ENCODE results near the gene FAM13A.
"Not testable (repeated sequence)": the region's sequence is repeated elsewhere in the genome, so short reads cannot be mapped to it uniquely, and the experiment has no call there.

Gene FAM13A

DNA sequence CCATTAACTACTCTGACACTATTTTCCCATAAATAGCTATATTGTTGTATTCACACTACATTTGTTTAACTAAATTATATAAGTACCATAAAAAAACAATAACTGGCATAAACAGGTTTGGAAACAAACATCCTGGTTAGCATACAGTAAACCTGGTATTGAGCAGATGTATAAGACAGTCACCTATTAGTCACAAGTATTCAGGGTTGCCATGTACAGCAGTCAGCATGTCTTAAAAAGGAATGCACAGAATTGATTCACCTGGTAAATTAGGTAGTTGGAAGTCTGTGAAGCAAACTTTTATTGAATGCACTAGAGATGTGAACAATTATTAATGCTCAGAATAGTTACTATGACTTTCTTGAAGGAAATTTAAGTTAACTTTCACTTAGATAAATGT, 137.9 kb downstream of the FAM13A start:
- no peaks in the 10 kb centered on the region for H3K27me3 ChIP-seq (ENCODE audit: low read depth, low read length)
- no peak overlapping the region for H3K4me3 ChIP-seq (ENCODE audit: low read depth in 1 of 2, low read length in 2 of 2)
- no peaks in the 10 kb centered on the region for H3K9me3 ChIP-seq (ENCODE audit: control insufficient read depth in 1 of 2, low read length in 2 of 2)
- no peaks in the 10 kb centered on the region for H3K4me1 ChIP-seq (ENCODE audit: control insufficient read depth in 1 of 2, insufficient read depth in 2 of 2, low read length in 2 of 2)
- H3K36me3 ChIP-seq (ENCODE audit: control insufficient read depth in 1 of 2, insufficient read depth in 2 of 2, low read length in 2 of 2) = no peaks in the 10 kb centered on the region
- no peak overlapping the region for H3K27ac ChIP-seq (ENCODE audit: low read length)

DNA sequence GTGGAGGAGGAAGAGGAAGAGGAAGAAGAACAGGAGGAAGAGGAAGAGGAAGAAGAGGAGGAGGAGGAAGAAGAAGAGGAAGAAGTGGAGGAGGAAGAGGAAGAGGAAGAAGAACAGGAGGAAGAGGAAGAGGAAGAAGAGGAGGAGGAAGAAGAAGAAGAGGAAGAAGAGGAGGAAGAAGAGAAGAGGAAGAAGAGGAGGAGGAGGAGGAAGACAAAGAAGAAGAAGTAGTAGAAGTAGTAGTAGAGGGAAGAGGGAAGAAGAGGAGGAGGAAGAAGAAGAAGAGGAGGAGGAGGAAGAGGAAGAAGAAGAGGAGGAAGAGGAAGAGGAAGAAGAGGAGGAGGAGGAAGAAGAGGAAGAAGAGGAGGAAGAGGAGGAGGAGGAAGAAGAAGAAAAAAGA, 143.8 kb downstream of the FAM13A start:
- not testable (repeated sequence) for H3K9me3 ChIP-seq (ENCODE audit: control insufficient read depth in 1 of 2, low read length in 2 of 2); H3K4me3 ChIP-seq (ENCODE audit: low read depth in 1 of 2, low read length in 2 of 2); H3K36me3 ChIP-seq (ENCODE audit: control insufficient read depth in 1 of 2, insufficient read depth in 2 of 2, low read length in 2 of 2); H3K27ac ChIP-seq (ENCODE audit: low read length); H3K27me3 ChIP-seq (ENCODE audit: low read depth, low read length); H3K4me1 ChIP-seq (ENCODE audit: control insufficient read depth in 1 of 2, insufficient read depth in 2 of 2, low read length in 2 of 2)

DNA sequence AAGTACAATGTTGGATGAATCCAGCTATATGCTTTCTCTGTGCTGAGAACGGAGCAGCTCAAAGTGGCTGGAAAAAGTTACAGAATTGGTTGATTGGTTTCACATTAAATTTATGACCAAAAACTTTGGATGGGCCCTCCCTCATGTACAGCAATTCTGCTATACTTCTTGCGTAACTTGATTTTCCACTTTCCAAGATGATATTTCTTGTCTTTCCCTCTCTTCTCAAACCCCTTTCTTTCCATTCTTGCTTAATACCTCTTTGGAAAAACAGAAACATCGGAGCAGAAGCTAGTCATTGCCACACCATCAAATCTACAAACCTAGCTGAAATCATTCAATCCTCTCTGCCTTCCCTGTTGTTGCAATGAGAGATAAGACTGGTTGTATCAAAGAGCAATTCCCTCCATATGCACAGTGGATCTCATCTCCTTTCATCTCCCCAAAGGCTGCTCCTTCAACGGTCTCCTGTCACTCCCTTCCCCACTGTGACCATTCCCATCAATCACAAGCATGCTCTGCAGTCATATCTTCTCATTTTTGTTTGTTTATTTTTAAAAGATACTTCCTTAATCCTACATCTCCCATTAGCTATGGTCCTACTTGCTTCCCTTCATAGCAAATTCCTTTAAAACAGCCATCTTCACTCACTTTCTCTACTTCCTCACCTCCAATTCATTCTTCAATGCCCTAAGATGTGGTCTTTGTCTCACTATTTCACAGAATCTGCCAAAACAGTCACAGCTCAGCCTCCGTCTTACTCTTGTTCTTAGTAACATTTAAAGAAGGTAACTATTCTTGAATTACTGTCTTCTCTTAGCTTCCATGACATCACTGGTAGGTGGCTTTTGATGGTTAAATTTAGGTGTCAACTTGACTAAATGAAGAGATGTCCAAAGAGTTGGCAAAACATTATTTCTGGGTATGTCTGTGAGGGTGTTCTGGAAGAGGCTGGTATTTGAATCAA, 145.5 kb downstream of the FAM13A start:
- Histone ChIP-seq H3K4me3 (ENCODE audit: low read depth in 1 of 2, low read length in 2 of 2) (no peak overlapping the region), H3K27ac (ENCODE audit: low read length) (no peak overlapping the region), H3K27me3 (ENCODE audit: low read depth, low read length) (no peaks in the 10 kb centered on the region), H3K36me3 (ENCODE audit: control insufficient read depth in 1 of 2, insufficient read depth in 2 of 2, low read length in 2 of 2) (no peaks in the 10 kb centered on the region), H3K4me1 (ENCODE audit: control insufficient read depth in 1 of 2, insufficient read depth in 2 of 2, low read length in 2 of 2) (peaks cover 4 to 10% of the 10 kb centered on the region in 2 donors), H3K9me3 (ENCODE audit: control insufficient read depth in 1 of 2, low read length in 2 of 2) (no peaks in the 10 kb centered on the region)

DNA sequence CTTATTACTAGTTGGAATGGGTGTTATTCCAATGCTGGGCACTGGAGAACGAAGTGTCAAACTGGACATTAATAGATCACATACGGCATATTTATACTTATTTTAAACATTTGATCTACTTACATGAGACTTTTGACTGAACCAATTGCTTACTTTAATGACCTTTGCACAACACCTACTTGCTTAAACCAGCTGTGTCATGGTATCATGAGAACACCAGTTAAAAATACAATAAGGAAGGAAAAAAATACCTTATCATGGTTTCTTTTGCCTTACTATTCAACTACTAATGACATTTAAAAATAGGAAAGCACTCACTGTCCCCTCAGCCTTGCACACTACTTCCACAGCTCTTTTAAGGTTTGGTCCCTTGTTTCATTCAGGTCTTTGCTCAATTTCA, 146.9 kb downstream of the FAM13A start:
- peaks cover 4 to 10% of the 10 kb centered on the region in 2 donors for H3K4me1 ChIP-seq (ENCODE audit: control insufficient read depth in 1 of 2, insufficient read depth in 2 of 2, low read length in 2 of 2)
- H3K9me3 ChIP-seq (ENCODE audit: control insufficient read depth in 1 of 2, low read length in 2 of 2) = no peaks in the 10 kb centered on the region
- no peaks in the 10 kb centered on the region for H3K36me3 ChIP-seq (ENCODE audit: control insufficient read depth in 1 of 2, insufficient read depth in 2 of 2, low read length in 2 of 2)
- no peak overlapping the region for H3K27ac ChIP-seq (ENCODE audit: low read length)
- no peak overlapping the region for H3K4me3 ChIP-seq (ENCODE audit: low read depth in 1 of 2, low read length in 2 of 2)
- H3K27me3 ChIP-seq (ENCODE audit: low read depth, low read length) = no peaks in the 10 kb centered on the region

DNA sequence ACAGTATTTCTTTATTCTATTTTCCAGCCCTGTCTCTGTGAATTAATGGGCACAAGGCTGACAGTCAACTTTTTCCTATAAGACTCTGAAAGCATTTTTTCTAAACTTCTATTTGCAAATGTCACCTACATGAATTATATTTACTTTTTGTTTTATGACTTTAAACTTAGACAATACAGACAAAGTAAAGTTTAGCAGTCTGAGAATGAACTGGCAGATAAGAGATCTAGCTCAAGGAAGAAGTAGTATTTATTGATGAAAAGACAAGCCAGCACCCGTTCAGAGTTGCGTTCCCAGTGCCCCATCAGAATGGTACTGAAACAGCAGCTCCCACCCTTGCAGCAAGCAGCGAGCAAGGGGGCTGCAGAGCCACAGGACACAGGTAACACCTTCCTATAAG, 148.5 kb downstream of the FAM13A start:
- Histone ChIP-seq H3K4me3 (ENCODE audit: low read depth in 1 of 2, low read length in 2 of 2) (no peak overlapping the region), H3K9me3 (ENCODE audit: control insufficient read depth in 1 of 2, low read length in 2 of 2) (peaks cover 0 to 2% of the 10 kb centered on the region in 2 donors), H3K36me3 (ENCODE audit: control insufficient read depth in 1 of 2, insufficient read depth in 2 of 2, low read length in 2 of 2) (peaks cover 0 to 8% of the 10 kb centered on the region in 2 donors), H3K27ac (ENCODE audit: low read length) (no peak overlapping the region), H3K4me1 (ENCODE audit: control insufficient read depth in 1 of 2, insufficient read depth in 2 of 2, low read length in 2 of 2) (peaks cover 4 to 10% of the 10 kb centered on the region in 2 donors), H3K27me3 (ENCODE audit: low read depth, low read length) (no peaks in the 10 kb centered on the region)

DNA sequence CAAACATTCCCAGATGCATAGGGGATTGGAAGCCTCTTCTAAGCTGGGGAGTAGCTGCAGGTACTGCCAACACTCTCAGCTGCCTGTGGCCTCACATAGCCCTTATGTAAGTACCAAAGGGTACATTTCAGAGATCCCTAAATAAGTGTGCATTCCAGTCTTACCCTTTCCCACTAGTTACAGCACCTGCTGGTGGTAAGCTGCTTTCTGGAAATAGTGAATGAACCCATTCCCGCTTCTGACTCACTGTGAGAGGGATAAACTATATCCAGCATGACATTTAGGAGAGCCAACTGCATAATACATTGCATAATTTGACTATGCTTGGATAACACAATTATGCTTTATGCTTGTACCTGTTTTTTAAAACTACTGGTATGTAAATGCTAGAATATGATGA, 149.0 kb downstream of the FAM13A start:
- peak overlapping the region; percentile 16 for H3K27ac ChIP-seq (ENCODE audit: low read length)
- H3K36me3 ChIP-seq (ENCODE audit: control insufficient read depth in 1 of 2, insufficient read depth in 2 of 2, low read length in 2 of 2) = peaks cover 0 to 8% of the 10 kb centered on the region in 2 donors
- no peaks in the 10 kb centered on the region for H3K27me3 ChIP-seq (ENCODE audit: low read depth, low read length)
- peaks cover 0 to 2% of the 10 kb centered on the region in 2 donors for H3K9me3 ChIP-seq (ENCODE audit: control insufficient read depth in 1 of 2, low read length in 2 of 2)
- no peak overlapping the region for H3K4me3 ChIP-seq (ENCODE audit: low read depth in 1 of 2, low read length in 2 of 2)
- peaks cover 4 to 10% of the 10 kb centered on the region in 2 donors for H3K4me1 ChIP-seq (ENCODE audit: control insufficient read depth in 1 of 2, insufficient read depth in 2 of 2, low read length in 2 of 2)

DNA sequence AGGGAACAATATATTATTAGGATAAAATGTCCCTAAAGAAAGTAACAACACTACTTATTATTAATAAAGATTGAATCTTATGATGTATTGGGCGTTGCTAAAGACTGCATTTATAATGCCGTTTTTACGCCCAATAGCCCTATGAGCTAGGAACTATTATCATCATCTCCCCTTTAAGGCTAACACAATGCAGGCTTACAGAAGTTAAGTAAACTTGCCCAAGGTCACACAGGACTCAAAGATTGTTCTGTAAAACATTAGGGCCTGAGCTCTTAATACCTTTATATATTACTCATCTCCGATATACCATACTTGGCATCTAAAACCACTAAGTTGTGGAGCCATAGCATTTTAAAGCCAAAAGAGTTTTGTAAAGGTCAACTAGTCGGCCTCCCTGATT, 149.5 kb downstream of the FAM13A start:
- Histone ChIP-seq H3K27ac (ENCODE audit: low read length) (peak overlapping the region; percentile 16), H3K4me1 (ENCODE audit: control insufficient read depth in 1 of 2, insufficient read depth in 2 of 2, low read length in 2 of 2) (peaks cover 4 to 10% of the 10 kb centered on the region in 2 donors), H3K4me3 (ENCODE audit: low read depth in 1 of 2, low read length in 2 of 2) (no peak overlapping the region), H3K36me3 (ENCODE audit: control insufficient read depth in 1 of 2, insufficient read depth in 2 of 2, low read length in 2 of 2) (peaks cover 0 to 8% of the 10 kb centered on the region in 2 donors), H3K27me3 (ENCODE audit: low read depth, low read length) (no peaks in the 10 kb centered on the region), H3K9me3 (ENCODE audit: control insufficient read depth in 1 of 2, low read length in 2 of 2) (peaks cover 0 to 5% of the 10 kb centered on the region in 2 donors)

DNA sequence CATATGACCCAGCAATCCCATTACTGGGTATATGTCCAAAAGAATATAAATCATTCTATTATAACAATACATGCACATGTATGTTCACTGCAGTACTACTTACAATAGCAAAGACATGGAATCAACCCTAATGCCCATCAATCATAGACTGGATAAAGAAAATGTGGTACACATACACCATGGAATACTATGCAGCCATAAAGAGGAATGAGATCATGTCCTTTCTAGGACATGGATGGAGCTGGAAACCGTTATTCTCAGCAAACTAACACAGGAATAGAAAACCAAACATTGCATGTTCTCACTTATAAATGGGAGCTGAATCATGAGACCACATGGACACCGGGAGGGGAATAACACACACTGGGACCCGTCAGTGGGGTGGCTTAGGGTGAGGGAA, 152.7 kb downstream of the FAM13A start:
- not testable (repeated sequence) for H3K36me3 ChIP-seq (ENCODE audit: control insufficient read depth in 1 of 2, insufficient read depth in 2 of 2, low read length in 2 of 2); H3K27me3 ChIP-seq (ENCODE audit: low read depth, low read length); H3K27ac ChIP-seq (ENCODE audit: low read length); H3K4me3 ChIP-seq (ENCODE audit: low read depth in 1 of 2, low read length in 2 of 2)
- peaks cover 0 to 23% of the 10 kb centered on the region in 2 donors for H3K9me3 ChIP-seq (ENCODE audit: control insufficient read depth in 1 of 2, low read length in 2 of 2)
- peaks cover 4 to 10% of the 10 kb centered on the region in 2 donors for H3K4me1 ChIP-seq (ENCODE audit: control insufficient read depth in 1 of 2, insufficient read depth in 2 of 2, low read length in 2 of 2)

DNA sequence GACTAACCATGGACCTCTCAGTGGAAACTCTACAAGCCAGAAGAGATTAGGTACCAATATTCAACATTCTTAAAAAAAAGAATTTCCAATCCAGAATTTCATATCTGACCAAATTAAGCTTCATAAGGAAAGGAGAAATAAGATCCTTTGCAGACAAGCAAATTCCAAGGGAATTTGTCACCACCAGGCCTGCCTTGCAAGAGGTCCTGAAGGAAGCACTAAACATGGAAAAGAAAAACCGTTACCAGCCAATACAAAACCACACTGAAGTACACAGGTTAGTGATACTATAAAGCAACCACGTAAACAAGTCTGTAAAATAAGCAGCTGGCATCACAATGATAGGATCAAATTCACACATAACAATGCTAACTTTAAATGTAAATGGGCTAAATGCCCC, 156.6 kb downstream of the FAM13A start:
- no peaks in the 10 kb centered on the region for H3K27me3 ChIP-seq (ENCODE audit: low read depth, low read length)
- peaks cover 0 to 8% of the 10 kb centered on the region in 2 donors for H3K36me3 ChIP-seq (ENCODE audit: control insufficient read depth in 1 of 2, insufficient read depth in 2 of 2, low read length in 2 of 2)
- H3K4me1 ChIP-seq (ENCODE audit: control insufficient read depth in 1 of 2, insufficient read depth in 2 of 2, low read length in 2 of 2) = no peaks in the 10 kb centered on the region
- peaks cover 0 to 23% of the 10 kb centered on the region in 2 donors for H3K9me3 ChIP-seq (ENCODE audit: control insufficient read depth in 1 of 2, low read length in 2 of 2)
- no peak overlapping the region for H3K27ac ChIP-seq (ENCODE audit: low read length)
- H3K4me3 ChIP-seq (ENCODE audit: low read depth in 1 of 2, low read length in 2 of 2) = no peak overlapping the region

DNA sequence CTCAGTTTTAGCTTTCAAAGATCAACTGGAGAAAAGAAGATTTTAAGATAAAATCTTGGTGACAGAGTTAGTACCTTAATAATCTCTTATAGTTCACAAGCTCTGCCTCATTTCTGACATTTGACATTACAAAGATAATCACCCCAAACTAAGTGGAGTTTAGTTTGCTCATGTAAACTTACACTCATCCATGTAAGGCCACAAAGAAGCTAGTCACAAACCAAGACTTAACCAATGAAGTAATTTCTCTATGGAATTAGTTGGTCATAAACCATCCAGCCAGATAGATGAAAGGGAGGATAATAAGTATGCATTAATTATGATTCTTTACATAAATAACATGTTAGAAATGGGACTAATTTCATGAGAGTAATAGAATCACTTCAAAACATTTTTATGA, 159.2 kb downstream of the FAM13A start:
- Histone ChIP-seq H3K9me3 (ENCODE audit: control insufficient read depth in 1 of 2, low read length in 2 of 2) (peaks cover 0 to 20% of the 10 kb centered on the region in 2 donors), H3K36me3 (ENCODE audit: control insufficient read depth in 1 of 2, insufficient read depth in 2 of 2, low read length in 2 of 2) (no peaks in the 10 kb centered on the region), H3K27ac (ENCODE audit: low read length) (no peak overlapping the region), H3K27me3 (ENCODE audit: low read depth, low read length) (no peaks in the 10 kb centered on the region), H3K4me3 (ENCODE audit: low read depth in 1 of 2, low read length in 2 of 2) (no peak overlapping the region), H3K4me1 (ENCODE audit: control insufficient read depth in 1 of 2, insufficient read depth in 2 of 2, low read length in 2 of 2) (no peaks in the 10 kb centered on the region)

DNA sequence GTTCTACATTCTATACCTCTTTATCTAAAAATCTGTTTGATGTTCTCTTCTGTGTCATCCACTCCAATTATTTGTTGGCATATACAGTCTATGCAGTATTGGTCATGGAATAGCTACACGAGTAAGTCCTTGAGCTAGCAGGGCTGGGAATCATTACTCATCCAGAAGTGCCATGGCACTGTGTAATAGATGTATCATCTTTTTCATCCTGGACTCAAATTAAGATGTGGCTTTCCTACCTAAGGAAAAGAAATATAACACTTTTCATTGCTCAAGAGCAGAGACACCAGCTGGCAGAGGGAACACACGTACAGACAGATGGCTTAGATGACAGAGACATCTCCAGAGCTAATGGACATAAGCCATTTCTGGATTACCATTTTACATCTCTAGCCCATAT, 159.8 kb downstream of the FAM13A start:
- H3K4me1 ChIP-seq (ENCODE audit: control insufficient read depth in 1 of 2, insufficient read depth in 2 of 2, low read length in 2 of 2) = no peaks in the 10 kb centered on the region
- H3K9me3 ChIP-seq (ENCODE audit: control insufficient read depth in 1 of 2, low read length in 2 of 2) = peaks cover 0 to 17% of the 10 kb centered on the region in 2 donors
- H3K27ac ChIP-seq (ENCODE audit: low read length) = no peak overlapping the region
- H3K36me3 ChIP-seq (ENCODE audit: control insufficient read depth in 1 of 2, insufficient read depth in 2 of 2, low read length in 2 of 2) = no peaks in the 10 kb centered on the region
- H3K27me3 ChIP-seq (ENCODE audit: low read depth, low read length) = no peaks in the 10 kb centered on the region
- no peak overlapping the region for H3K4me3 ChIP-seq (ENCODE audit: low read depth in 1 of 2, low read length in 2 of 2)
